Measurements from ENCODE around the gene IFNAR1.
"Not testable (repeated sequence)": the region's sequence is repeated elsewhere in the genome, so short reads cannot be mapped to it uniquely, and the experiment has no call there.

Gene IFNAR1

DNA sequence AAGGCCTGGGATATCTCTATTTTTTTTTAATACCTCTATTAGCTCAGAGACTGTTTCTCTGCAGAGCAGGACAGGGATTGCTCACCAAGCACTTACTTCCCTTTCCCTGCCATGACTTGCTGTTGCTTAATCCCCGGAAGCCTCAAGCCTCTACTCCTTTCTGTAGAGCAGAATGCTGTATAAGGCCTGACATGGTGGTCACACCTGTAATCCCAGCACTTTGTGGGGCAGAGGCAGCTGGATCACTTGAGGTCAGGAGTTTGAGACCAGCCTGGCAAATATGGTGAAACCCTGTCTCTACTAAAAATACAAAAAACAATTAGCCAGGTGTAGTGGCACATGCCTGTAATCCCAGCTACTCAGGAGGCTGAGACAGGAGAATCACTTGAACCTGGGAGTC is 55.2 kb downstream of the IFNAR1 start:
- not testable (repeated sequence) for DNase-seq

GRCh38 chr21:33380483-33380998 is 55.8 kb downstream of the IFNAR1 start:
- no peak for DNase-seq

DNA sequence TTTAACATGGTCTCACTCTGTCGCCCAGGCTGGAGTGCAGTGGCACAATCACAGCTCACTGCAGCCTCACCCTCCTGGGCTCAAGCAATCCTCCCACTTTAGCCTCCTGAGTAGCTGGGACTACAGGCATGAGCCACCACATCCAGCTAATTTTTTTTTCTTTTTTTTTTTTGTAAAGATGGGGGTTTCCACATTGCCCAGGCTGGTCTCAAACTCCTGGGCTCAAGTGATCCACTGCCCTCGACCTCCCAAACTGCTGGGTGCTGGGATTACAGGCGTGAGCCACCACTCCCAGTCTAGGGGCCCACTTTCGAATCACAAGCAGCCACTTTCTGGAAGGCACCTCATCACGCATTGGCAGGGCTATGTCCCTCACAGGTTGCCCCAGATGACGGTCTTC is 56.6 kb downstream of the IFNAR1 start:
- DNase-seq, result not testable (repeated sequence)

- DNase-seq, result no peak
Observed at GRCh38 chr21:33383056-33383888, 58.5 kb downstream of the IFNAR1 start.

GRCh38 chr21:33384841-33385331 is 60.1 kb downstream of the IFNAR1 start:
- no peak for DNase-seq

GRCh38 chr21:33386222-33386784 is 61.5 kb downstream of the IFNAR1 start:
- DNase-seq, result no peak

DNA sequence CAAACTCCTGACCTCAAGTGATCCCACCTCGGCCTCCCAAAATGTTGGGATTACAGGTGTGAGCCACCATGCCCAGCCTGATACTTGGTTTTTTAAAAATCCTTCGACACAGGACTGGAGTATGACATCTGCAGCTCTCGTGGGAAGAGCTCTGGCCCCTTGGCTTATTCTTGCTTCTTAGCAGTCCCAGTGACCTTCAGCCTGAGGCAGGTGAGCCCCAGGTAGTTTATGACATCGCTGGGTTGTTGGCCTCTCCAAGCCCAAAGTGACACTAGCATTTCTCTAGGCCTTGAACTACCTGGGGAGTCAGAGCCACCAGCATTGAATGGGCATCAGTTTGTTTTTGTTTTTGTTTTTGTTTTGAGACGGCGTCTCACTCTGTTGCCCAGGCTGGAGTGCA is 62.5 kb downstream of the IFNAR1 start:
- no peak for DNase-seq

DNA sequence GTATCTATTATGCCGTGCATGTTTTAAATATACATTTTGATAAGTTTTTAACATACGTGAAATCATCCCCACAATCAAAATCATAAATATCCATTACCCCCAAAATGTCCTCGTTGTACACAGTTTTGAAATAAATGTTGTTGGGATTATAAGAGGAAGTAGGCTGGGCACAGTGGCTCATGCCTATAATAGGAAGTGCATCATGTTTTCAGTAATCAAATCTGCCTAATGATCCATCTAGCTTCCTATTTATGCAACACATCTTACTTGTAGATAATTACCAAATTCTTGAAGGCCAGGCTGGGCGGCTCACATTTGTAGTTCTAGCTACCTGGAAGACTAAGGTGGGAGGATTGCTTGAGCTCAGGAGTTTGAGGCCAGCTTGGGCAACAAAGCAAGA is 63.4 kb downstream of the IFNAR1 start:
- no peak for DNase-seq

- DNase-seq, result no peak
Observed at GRCh38 chr21:33390479-33390878, 65.7 kb downstream of the IFNAR1 start.

DNA sequence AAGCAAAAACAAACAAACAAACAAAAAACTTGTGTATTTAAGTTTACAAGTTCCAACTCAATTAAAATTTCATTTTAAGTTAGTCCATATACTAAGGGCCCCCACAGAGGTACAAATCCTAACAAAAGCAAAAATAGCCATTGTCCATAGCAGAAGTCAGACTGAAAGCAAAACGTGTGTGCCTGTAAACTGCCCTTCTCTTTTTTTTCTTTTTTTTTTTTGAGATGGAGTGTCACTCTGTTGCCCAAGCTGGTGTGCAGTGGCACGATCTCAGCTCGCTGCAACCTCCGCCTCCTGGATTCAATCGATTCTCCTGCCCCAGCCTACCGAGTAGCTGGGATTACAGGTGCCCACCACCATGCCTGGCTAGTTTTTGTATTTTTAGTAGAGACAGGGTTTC is 66.9 kb downstream of the IFNAR1 start:
- no peak for DNase-seq

GRCh38 chr21:33392284-33392985 is 67.7 kb downstream of the IFNAR1 start:
- DNase-seq, result no peak

DNA sequence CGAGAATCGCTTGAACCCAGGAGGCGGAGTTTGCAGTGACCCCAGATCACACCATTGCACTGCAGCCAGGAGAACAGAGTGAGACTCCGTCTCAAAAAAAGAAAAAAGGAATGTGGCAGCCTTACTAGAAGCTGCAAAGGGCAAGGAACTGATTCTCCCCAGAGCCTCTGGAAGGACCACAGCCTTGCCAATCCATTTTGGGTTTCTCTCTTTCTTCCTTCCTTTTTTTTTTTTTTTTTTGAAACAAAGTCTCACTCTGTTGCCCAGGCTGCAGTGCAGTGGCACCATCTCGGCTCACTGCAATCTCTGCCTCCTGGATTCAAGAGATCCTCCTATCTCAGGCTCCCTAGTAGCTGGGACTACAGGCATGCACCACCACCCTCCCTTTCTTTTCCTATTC is 68.6 kb downstream of the IFNAR1 start:
- no peak for DNase-seq

GRCh38 chr21:33394260-33394659 is 69.5 kb downstream of the IFNAR1 start:
- DNase-seq, result no peak

DNA sequence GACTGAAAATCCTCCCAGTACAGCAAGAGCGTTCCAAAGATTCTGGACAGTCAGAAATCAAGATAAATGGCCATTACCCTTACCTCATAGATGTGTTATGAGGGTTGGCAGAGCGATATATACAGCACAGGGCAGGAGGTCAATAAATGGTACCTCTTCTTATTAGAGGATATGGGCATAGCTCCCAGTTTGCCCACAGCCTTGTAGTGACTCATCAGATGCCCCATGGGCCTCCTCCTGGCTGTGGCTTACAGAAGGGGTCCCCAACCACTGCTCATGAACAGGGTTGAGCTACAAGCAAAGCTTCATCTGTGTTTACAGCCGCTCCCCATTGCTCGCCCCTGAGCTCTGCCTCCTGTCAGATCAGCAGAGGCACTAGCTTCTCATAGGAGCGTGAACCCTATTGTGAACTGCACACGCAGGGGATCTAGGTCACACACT is 71.1 kb downstream of the IFNAR1 start:
- peak; percentile 79 for DNase-seq

GRCh38 chr21:33396436-33396835 is 71.7 kb downstream of the IFNAR1 start:
- DNase-seq, result no peak

GRCh38 chr21:33396951-33397350 is 72.2 kb downstream of the IFNAR1 start:
- no peak for DNase-seq

GRCh38 chr21:33397717-33398116 is 72.9 kb downstream of the IFNAR1 start:
- DNase-seq, result no peak

DNA sequence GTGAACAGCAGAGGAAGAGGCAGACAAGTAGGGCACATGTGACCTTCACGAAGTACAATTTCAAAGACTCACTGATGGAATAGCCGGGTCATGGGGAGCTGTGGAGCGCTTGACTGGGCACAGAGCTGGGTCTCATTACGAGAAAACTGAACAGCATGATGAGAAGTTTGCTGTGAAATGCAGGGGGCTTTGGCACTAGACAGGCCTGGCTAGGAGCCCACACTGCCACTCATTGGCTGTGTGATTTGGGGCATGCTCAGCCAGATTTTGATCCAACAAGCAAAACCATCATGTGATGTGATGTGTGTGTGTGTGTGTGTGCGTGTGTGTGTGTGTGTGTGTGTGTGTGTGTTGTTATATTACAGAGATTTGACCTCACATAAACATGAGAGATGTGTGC is 73.6 kb downstream of the IFNAR1 start:
- DNase-seq, result no peak

GRCh38 chr21:33401630-33401992 is 76.8 kb downstream of the IFNAR1 start:
- DNase-seq, result no peak

DNA sequence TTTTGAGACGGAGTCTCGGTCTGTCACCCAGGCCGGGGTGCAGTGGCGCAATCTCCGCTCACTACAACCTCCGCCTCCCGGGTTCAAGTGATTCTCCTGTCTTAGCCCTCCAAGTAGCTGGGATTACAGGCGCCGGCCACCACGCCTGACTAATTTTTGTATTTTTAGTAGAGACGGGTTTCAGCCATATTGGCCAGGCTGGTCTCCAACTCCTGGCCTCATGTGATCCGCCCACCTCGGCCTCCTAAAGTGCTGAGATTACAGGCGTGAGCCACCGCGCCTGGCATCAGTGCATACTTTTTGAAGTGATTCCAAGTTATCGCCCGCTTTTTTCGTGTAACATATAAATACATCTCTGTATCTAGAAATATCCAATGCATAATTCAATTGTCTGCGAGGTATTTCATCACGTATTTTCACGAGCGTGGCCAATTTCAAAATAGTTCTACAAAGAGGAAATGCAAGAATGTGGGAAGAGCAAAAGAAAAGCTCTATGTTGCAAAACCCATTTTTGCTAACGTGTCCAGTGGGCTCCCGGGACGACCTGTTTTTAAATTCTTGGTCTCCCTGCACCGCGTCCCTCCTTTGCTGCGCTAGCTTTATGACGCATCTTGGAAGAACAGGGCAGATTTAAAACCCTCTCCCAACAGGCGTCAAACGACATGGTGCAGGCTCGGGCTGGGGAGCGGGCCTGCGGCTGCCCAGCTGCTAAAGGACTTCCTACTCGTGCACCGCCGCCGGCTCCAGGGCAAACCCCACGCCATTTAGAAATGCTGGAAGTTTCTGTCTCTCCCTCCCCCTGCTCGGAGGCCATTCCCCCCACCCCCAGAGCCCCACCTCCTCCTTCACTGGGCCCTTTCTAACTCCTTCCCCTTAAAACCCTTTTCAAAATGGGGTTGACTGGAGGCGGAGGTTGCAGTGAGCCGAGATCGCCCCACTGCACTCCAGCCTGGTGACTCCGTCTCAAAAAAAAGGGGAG is 77.5 kb downstream of the IFNAR1 start:
- DNase-seq, result peak; percentile 56

GRCh38 chr21:33403128-33403785 is 78.5 kb downstream of the IFNAR1 start, which contains the start of gene IFNGR2:
Gene IFNGR2 (plus strand): TSS chr21:33403413. CDS start chr21:33403544, 131 bp downstream.
- DNase-seq, result no peak
